Hematopoietic multipotent progenitor cell (in vitro differentiated cells): Measurements from ENCODE around the gene CDCA5. TPM values are rescaled to one million over a fixed set of nuclear protein-coding genes. Genes with fewer than 3 reads are reported as not detected.

Experiments used
- DNase-seq, 3 donors: peaks; one replicate each; pipeline ENCODE4 v3.0.0-alpha.2; 2011 to 2015; ENCODE audit warnings: low read depth in 2 of 3, low spot score in 2 of 3
- total RNA-seq: library from RNA; depleted of rRNA; stranded (reverse); fragments of >200 nt; gene quantifications from one replicate; pipeline ENCODE4 v1.2.3, GENCODE V29; 2012

The CDCA5 gene
- total RNA-seq, 1 donor = 5.1 TPM

DNA sequence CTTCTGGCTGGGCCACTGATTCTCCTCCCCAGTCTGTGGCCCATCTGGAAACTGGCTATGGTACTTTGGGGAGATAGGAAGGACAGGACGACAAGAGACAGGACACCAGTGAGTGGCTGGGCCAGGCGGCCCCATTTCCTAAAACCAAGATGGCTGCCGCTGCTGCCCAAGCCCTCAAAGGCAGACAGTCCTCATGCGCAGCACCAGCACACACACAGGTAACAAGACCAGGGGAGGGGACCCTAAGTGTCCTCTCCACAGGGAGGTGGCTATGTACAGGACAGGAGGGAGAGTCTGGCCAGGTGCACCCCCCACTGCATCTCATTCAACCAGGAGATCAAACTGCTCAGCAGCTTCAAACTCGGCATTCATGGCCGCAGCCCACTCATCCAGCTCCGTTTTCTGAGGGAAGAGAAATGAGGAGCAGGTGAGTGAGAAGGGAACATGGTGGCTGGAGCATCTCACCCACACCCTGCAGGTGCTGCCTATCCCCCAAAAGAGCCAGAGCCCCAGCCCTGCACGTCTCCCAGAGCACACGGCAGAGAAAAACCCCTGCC lies 5.0 kb downstream of the CDCA5 start:
- no peak for DNase-seq

DNA sequence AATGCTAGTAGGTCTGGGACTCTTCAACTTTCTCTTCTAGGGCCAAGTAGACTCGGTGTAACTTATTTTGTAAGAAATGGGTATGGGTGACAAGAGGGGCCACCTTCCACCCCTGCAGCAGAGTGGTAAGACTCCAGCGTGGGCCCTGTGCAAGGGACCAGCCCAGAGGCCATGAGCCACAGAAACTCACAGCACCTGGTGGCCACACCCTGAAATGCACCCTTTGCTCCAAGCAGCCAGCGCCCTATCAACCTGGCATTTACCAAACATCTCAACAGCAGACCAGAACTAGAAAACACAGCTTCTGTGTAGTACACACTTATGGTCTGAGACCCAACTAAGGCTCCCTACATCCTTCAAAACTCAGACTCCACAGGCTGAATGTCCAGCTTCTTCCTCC lies 5.7 kb downstream of the CDCA5 start:
- peak; percentile 44 to 82 (median 66) for DNase-seq

DNA sequence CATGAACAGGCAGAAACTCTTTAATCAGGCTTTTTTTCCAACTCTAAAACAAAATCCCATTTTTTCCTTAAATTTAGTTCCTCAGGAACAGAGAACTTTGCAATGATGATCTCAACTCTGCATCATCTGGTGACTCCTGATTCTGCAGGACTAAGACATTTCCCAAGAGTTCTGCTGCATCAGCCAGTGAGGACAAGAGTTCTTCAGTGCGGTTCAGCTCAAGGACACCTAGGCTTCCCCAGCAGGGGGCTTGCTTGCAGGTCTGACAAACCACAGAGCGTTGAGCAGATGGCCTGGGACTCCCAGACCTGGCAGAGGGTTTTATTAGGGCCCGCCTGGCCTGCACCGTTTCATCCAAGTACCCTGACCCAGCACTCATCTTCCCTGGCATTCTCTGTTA lies 6.4 kb downstream of the CDCA5 start:
- DNase-seq = no peak

DNA sequence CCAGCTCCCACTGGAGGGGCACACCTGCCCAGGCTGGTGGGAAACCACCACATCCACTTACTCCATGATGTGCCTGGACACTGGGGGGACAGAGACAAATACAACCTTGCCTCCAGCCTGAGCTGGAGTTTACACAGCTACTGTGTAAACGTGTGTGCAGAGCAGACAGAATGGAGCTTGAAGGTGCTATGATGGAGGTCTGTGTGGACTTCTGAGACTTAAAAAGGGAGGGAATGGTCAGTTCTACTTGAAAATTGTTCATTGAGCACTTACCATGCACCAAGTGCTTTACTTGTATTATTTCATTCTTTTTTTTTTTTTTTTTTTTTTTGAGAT lies 11.2 kb downstream of the CDCA5 start:
- no peak for DNase-seq

DNA sequence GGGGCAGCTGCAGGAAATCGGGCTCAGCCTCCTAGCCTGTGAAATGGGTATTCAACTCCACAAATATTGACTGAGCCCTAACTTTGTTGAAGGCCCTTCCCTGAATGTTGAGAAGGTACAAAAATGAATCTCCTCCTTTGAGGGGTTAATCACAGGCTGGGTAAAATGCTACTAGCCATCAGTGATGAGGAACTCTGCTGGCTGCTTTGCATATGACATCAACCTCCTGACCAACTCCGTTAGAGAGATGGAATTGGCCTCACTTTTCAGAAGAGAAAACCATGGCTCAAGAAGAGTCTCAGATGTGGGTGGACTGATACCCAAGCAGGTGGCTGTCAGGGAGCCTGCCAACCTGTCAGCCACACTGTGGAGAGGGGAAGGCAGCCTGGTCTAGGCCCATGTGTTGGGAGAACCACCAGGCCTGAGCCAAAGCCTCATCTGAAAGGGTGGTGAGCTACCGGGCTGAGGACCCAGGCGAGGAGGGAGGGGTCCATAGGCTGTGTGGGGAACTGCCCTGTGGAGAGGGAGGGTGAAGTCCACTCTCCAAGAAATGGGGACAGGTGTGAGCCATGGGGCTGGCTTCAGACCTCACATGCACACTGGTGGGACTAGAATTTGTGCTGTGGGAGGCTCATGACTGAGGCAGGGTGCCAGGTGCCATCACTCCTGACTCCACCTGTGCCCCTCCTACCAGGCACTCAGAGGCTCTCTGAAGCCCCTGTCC lies 11.8 kb downstream of the CDCA5 start:
- DNase-seq = no peak

DNA sequence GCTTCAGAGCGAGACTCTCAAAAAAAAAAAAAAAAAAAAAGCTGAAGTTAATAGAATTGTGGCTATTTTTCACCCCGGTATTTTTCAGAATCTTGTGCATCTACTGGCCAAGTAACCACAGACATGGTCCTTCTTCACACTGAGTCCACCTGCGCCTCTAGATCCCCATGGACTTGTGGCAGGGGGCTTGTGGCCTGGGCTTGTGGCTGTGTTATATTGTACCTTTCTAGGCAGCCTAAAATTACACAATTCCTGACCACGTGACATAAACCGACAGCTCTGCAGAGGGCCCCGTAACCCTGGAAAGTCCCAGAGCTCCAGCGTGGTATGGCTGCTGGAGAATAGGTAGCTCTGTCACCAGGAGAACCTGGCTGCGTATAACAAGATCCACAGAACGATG lies 14.6 kb downstream of the CDCA5 start:
- DNase-seq = peak in 1 of 3 donors; percentile 41

DNA sequence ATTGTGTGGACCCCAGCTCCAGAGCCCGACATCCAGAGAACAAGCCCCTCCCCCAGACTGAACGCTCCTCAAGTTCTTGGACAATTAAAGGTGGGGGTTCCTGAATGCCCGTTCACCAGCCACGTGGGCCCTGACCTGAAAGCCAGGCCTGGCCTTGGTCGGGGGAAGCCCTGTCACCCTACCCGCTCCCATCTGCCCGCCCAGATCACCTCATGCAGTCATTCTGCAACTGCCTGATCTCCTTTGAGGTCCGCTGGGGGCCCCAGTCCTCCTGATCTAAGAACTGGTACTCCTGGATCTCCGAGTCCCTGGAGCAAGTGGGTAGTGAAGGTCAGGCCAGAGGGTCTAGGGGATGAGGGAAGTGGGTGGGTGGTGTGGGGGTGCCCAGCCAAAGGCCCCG lies 16.4 kb downstream of the CDCA5 start:
- no peak for DNase-seq

DNA sequence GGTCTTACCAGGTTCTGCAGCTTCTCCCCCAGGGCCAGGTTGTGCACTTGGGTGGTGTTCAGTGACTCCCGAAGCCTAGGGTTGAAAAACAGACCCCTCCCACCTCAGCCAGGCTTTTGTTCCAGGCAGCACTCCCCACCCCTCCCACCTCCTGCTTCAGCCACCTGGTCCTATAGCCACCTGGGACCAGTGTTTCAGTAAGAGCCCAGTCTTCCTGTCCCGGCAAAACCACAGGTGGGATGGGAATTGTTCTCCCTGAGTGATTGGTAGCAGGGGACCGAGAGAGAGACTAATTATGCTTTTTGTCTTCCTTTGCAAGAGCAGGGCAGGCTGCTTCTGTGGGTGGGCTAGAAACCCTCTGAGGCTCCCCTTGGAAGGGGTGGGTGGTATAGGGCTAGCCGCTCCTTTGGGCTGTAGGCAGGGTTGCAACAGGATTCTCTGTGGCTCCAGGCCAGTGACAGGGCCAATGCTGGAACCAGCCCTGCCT lies 17.0 kb downstream of the CDCA5 start:
- no peak for DNase-seq

DNA sequence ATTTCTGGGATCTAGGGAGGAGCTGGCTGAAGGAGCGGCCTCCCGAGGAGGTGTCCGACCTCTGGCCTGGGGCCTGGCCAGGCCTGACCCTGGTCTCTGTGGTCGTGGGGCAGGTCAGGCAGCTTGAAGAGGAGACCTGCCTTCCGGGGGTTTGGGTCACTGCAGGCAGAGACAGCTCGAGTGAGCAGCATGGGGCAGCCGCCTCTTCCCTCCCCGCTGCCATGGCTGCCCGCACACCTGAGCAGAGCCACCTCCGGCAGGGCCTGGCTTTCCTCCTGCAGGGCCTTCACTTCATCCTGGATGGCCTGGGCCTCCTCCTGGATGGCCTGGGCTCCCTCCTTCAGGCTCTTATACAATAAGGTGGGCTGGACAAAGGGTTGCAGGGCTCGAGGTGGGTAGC lies 17.5 kb downstream of the CDCA5 start:
- no peak for DNase-seq

DNA sequence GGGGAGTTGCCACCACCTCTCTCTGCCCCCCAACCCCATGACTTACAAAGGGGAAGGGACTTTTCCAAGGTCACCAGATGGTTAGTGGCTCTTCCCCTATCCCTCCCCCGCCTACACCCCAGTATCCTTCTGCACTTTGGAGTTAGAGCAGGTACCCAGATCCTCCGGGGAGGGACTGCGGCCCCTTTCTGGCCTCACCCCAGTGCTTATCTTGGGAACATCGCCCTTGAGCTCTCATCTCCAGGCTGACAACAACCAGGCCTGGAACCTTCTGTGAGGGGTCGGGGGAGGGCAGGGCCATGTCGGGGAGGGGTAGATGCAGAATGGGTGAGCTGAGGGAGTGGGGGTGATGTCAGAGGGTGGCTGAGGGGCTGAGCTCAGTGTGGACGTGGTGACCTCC lies 18.0 kb downstream of the CDCA5 start:
- DNase-seq = no peak

DNA sequence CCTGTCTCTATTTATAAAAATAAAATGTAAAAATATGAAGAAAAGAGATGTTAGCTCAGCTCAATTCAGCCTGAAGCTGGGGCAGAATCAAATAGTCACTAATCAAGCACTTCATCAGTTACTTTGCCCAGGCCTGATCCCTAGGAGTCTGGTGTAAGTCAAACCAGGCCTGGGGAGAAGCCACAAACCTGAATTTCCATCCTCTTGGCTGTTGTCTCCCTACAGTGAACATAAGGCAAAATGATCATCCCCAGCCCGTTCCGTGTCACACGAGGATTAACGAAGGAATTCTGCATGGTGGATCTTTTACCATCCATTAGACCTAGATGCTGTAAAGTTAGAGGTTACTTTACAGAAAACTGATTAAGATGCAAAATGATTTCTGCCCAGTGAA lies 19.0 kb downstream of the CDCA5 start:
- DNase-seq = no peak

DNA sequence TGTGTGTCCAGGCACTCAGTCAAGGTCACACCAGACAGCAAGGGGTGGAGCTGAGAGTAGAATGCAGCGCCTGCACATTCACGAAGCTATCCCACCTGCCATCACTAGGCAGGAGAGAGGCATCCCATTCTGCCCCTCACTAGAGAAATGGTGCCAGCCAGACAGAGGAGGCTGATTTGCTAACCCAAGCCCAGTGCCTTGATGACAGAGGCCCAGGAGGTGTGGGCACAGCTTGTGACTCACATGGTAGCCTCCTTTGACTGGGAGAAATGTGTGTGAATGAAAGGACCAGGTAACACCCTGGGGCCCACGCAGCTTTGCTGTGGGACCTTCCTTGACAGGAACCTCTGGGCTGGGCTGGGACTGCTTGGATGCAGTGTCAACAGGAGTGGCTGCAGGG lies 20.3 kb downstream of the CDCA5 start:
- DNase-seq = no peak

DNA sequence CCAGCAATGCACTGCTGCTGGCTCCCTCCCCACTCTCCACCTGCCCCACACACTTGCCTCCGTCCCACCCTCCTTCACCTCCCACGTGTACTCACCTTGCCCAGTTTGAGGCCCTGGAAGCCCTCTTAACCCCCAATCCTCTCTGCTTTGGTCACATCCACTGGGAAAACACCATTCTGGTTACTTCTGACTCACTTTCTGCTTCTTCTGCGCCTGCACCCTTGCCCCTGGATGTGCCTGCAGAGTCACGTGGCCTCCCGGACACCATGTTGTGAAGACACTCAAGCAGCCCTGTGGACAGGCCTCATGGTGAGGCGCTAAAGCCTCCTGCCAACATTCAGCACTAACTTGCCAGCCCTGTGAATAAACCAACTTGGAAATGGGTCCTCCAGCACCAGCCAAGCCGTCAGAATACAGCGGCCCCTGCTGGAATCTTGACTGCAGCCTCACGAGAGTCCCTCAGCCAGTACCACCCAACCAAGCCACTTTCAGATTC lies 22.9 kb downstream of the CDCA5 start:
- peak in 1 of 3 donors; percentile 27 for DNase-seq

DNA sequence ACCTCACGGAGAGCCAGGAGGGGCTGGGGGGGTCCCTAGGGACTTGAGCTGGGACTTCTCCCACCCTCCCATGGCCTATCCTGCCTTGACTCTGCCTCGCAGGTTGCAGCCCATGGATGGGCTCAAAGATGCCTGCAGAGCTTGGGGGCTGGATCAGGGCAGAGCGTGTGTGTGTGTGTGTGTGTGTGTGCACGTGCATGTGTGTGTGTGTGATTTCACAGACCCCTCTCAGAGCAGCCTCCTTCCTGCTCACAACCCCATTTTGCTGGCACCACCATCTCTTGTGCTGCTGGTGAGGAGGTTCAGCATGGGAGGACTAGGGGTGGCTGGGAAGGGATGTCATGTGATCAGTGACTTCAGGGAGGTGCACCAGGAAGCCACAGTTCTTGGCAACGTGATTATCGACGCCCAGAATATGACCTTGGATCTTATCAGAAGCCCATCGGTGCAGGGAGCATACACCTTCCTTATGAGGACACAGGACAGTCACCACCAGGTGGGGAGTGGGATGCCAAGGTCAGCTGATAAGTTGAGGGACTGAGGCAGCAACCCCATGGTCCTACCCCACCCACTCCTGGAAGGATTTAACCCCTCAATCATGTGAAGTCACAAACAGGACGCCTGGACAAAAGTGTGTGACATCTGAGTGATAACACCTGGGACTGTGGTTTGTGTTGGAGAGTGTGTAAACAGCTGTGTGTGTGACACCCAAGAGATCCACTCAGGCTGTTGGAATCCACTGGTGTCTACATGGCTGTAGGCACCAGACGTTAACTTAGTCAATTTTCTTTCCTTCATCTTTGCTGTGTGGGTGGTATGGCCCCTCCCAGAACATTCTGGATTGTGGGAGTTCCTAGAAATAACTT lies 23.6 kb downstream of the CDCA5 start:
- no peak for DNase-seq

DNA sequence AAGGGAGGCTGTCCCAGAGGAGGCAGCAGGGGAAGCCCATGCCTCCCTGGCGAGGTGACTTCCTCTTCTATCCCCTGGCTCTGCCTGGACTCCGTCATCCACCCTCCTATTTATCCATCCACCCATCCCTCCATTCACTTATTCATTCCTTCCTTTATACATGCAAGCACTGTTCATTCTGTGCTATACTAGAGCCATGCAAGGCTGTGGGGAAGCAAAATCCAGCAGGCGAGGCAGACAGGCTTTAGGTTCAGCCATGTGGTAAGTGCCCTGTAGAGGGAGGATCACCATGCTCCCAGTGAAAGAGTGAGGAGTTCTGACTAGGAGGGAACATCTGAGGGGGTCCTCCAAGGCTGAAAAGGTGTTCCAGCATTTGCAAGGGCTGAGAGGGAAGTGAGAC lies 24.3 kb downstream of the CDCA5 start:
- DNase-seq = no peak

DNA sequence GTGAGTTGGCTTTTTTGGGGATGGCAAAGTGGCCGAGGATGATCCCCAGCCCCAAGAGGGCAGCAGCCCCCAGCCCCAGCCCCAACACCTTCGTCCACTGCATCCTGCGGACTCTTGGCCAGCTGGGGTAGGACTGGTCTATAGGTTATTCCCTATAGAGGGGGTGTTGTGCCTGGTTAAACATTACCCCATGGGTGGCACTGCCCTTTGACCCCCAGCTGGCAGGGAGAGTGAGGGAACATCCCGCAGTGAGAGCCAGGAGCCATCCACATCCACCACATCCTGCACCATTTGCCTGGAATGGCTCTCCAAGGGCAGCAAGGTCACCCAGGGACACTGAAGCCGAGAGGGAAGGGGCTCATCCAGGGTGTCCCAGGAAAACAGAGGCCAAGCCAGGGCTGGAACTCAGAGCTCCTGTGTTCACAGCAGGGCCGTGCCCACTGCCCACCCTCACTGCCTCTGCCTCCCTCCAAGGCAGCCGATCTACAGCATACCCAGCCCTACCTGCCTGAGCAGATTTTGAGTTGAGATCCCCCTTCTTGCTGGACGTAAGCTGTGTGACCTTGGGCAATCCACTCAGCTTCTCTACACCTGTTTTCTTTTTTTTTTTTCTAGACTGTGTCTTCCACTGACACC lies 25.3 kb downstream of the CDCA5 start, which contains the start of gene NAALADL1:
NAALADL1 (minus strand) TSS at position 135 of the 636 bp plus-strand sequence; CDS start at position 103, 32 bp downstream.
- DNase-seq = no peak

DNA sequence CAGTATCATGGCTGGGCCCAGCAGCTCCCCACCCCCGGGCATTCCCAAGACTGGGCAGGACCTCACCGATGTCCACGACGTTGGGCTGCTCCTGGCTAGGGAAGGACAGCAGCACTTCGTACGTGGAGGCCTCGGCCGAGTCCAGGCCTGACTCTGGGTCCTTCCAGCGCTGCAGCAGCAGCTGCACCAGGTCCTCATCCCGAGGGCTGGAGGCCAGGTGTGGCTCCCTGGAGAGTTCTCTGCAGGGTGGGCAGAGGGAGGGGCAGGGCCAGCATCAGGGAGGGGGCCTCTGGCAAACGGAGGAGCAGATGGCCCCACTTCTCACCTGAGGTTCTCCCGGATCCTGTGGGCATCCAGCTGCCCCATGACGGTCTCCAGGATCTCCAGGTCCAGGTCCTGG lies 25.8 kb downstream of the CDCA5 start:
- DNase-seq = no peak

DNA sequence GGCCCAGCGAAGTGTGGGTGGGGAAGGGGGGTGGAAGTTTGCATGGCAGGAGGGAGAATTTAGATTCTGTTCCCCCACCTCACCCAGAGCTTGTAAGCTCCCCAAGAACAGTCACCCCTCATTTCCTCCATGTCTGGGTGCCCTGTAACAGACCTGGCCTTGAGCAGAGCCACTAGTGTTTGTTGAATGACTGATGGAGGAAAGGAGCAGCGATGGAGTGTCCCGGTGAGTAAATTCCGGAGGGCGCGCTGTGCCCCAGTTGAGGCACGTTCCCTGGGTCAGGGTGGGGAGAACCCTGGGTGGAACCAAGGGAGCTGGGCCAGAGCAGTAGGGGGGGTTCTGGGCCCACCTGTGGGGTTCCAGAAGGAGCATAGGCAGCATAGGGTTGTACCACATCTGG lies 26.3 kb downstream of the CDCA5 start:
- no peak for DNase-seq

DNA sequence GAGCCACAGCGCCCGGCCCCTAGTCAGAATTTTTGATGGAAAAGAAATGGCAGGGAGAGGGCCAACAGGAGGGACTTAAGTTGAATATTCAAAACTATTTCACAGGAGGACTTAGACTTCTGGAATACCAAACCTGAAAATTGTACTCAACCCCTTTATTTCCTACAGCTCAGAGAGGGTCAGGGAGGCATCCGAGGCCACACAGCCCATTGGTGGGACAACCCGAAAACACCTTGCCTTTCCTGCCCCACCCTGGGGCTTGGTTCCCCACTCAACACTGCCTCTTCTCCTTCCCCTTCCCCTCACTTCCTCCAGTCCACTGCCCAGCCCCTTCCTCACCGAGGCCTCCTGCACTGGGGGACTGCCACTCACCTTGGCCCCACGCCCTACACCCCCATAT lies 26.8 kb downstream of the CDCA5 start:
- no peak for DNase-seq

DNA sequence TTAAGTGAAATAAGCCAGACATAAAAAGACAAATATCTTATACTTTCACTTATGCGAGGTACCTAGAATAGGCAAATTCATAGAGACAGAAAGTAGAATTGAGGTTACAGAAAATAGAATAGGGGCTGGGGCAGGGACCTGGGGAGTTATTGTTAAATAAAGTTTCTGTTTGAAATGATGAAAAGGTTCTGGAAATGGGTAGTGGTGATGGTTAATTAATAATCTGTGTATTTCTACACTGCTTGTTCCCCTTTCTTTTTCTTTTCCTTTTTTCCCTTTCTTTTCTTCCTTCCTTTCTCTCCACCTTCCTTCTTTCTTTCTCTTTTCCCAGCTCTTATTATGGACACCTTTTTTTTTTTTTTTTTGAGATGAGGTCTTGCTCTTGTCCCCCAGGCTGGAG lies 28.3 kb downstream of the CDCA5 start:
- no peak for DNase-seq
